Cardiac muscle cell (in vitro differentiated cells and primary cell): Measurements from ENCODE around the gene SIVA1. TPM values are rescaled to one million over a fixed set of nuclear protein-coding genes. Genes with fewer than 3 reads are reported as not detected.
A peak's percentile ranks its signal among the peaks of the same experiment; 100 is the strongest.

Source experiments
- DNase-seq, 2 donors: peaks; one replicate each; pipeline versions ENCODE4 v3.0.0 to v3.0.0-alpha.2; 2010 to 2017; ENCODE audit warnings: low read depth in 1 of 2, low spot score in 1 of 2
- H3K27ac ChIP-seq: fragments of 200-600 bp; sonication (generic); 2 replicates; pipeline ENCODE4 v1.5.1; 2016
- H3K27me3 ChIP-seq: fragments of 200-600 bp; sonication (generic); 2 replicates; pipeline ENCODE4 v1.6.0; 2016; ENCODE audit warnings: control low read depth
- H3K36me3 ChIP-seq: fragments of 200-600 bp; sonication (generic); 2 replicates; pipeline ENCODE4 v1.5.1; 2016; ENCODE audit warnings: control low read depth
- H3K4me1 ChIP-seq: fragments of 200-600 bp; sonication (generic); 2 replicates; pipeline ENCODE4 v1.8.1; 2017; ENCODE audit warnings: low read depth, mild to moderate bottlenecking, mixed run types
- H3K4me3 ChIP-seq: fragments of 200-600 bp; sonication (generic); 2 replicates; pipeline ENCODE4 v1.5.1; 2016; ENCODE audit warnings: mild to moderate bottlenecking
- H3K9me3 ChIP-seq: fragments of 200-600 bp; sonication (generic); 2 replicates; pipeline ENCODE4 v1.5.1; 2017; ENCODE audit warnings: low read depth, mild to moderate bottlenecking, control low read depth
- polyA plus RNA-seq: library from polyadenylated mRNA; unstranded; fragments of >200 nt; fragmentation: Nextera tagmentation; extraction: Ambion mirVana; gene quantifications from 2 replicates; pipeline ENCODE4 v1.2.1, GENCODE V29; 2016
- total RNA-seq: library from RNA; depleted of rRNA; stranded (reverse); fragments of >200 nt; gene quantifications from 2 replicates; pipeline ENCODE4 v1.2.3, GENCODE V29; 2016
- TF ChIP-seq, protein P1 (sequence below): IDR thresholded peaks from 2 replicates; pipeline ENCODE4 v1.5.1; 2012; ENCODE audit warnings: low read depth, mild to moderate bottlenecking, low read length

The SIVA1 gene
- total and polyA plus RNA-seq, 2 experiments from 2014 or later: 145 to 278 TPM

DNA sequence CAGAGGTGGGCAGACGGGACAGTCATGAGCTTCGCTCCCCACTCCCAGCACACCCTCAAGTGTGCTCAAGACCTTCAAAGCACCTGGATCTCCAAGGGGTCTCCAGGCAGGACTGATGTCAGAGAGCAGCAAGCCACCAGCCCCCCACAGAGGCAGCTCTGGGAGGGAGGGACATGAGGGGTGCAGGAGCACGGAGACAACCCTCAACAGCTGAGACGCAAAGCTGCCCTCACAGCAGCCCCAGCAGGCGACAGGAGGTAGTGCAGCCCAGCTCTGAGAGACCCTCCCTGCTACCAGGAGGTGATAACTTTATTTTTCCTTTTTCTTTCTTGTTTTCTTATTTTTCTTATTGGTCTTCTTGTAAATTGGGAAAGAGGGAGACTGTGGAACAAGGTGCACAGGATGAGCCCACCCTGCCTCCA is 17.9 kb downstream of the SIVA1 start:
- no peak for DNase-seq
- peak overlapping the region; percentile 53 for H3K27ac ChIP-seq
- peaks cover 22% of the 10 kb centered on the region for H3K4me1 ChIP-seq
- H3K9me3 ChIP-seq: no peaks in the 10 kb centered on the region
- H3K27me3 ChIP-seq: no peaks in the 10 kb centered on the region
- H3K4me3 ChIP-seq: no peak overlapping the region
- H3K36me3 ChIP-seq: peaks cover 21% of the 10 kb centered on the region
- TF ChIP-seq, protein P1, sequence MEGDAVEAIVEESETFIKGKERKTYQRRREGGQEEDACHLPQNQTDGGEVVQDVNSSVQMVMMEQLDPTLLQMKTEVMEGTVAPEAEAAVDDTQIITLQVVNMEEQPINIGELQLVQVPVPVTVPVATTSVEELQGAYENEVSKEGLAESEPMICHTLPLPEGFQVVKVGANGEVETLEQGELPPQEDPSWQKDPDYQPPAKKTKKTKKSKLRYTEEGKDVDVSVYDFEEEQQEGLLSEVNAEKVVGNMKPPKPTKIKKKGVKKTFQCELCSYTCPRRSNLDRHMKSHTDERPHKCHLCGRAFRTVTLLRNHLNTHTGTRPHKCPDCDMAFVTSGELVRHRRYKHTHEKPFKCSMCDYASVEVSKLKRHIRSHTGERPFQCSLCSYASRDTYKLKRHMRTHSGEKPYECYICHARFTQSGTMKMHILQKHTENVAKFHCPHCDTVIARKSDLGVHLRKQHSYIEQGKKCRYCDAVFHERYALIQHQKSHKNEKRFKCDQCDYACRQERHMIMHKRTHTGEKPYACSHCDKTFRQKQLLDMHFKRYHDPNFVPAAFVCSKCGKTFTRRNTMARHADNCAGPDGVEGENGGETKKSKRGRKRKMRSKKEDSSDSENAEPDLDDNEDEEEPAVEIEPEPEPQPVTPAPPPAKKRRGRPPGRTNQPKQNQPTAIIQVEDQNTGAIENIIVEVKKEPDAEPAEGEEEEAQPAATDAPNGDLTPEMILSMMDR: peak; percentile 57

DNA sequence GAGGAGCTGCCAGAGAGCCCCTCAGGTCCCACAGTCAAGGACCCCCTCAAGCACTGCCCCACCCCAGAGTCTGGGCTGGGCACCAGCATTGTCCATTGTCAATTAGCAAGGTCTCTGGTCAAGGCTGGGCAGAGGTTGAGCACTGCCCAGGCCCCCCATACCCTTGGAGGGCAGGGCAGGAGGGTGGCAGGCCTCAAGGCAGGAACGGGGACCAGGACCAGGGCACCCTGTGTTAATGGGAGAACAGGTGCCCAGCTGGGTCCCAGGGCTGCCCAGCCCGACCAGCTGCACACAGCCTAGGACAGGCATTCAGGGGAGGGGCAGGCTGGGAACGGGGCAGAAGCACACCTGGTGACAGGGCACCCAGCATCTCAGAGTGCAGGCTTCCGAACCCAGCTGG is 18.4 kb downstream of the SIVA1 start:
- H3K27me3 ChIP-seq: no peaks in the 10 kb centered on the region
- no peak overlapping the region for H3K4me3 ChIP-seq
- no peak for DNase-seq
- no peak overlapping the region for H3K27ac ChIP-seq
- peaks cover 23% of the 10 kb centered on the region for H3K36me3 ChIP-seq
- peaks cover 22% of the 10 kb centered on the region for H3K4me1 ChIP-seq
- H3K9me3 ChIP-seq: no peaks in the 10 kb centered on the region
- TF ChIP-seq, protein P1: no peak

DNA sequence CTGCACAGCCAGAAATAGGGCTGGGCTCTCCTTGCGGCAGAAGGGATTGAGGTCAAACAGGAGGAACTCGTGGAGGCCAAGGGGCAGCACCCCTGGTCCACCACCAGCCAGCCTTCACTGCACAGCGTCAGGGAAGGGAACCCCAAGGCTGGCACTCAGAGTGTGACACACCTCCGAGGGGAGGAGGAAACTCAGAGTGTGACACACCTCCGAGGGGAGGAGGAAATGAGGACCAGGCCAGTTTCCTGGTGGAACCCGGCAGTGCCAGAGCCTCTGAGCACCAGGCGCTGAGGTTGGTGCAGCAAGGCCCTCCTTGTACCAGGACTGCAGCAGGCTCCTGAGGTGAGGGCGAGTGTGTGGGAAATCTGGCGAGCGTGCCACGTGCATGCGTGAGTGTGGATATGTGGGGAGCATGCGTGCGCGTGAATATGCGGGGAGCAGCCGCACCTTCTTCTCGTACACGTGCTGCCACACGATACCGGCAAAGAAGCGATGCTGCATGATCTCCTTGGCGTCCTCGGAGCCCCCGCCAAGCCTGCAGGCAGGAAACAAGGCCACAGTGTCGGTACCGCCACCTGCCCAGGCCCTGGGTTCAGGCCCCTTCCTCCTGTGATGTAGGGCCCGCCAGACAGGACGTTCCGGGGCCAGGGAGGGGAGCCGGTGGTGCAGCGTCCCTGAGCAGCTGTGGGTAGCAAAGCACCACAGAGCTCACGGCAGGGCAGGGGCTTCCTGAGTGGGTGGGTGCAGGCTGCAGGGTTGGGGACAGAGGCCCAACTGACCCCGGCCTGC is 19.2 kb downstream of the SIVA1 start:
- H3K4me3 ChIP-seq: no peak overlapping the region
- TF ChIP-seq, protein P1: no peak
- H3K4me1 ChIP-seq: peaks cover 22% of the 10 kb centered on the region
- no peak overlapping the region for H3K27ac ChIP-seq
- no peak for DNase-seq
- H3K36me3 ChIP-seq: peaks cover 26% of the 10 kb centered on the region
- no peaks in the 10 kb centered on the region for H3K27me3 ChIP-seq
- H3K9me3 ChIP-seq: no peaks in the 10 kb centered on the region

DNA sequence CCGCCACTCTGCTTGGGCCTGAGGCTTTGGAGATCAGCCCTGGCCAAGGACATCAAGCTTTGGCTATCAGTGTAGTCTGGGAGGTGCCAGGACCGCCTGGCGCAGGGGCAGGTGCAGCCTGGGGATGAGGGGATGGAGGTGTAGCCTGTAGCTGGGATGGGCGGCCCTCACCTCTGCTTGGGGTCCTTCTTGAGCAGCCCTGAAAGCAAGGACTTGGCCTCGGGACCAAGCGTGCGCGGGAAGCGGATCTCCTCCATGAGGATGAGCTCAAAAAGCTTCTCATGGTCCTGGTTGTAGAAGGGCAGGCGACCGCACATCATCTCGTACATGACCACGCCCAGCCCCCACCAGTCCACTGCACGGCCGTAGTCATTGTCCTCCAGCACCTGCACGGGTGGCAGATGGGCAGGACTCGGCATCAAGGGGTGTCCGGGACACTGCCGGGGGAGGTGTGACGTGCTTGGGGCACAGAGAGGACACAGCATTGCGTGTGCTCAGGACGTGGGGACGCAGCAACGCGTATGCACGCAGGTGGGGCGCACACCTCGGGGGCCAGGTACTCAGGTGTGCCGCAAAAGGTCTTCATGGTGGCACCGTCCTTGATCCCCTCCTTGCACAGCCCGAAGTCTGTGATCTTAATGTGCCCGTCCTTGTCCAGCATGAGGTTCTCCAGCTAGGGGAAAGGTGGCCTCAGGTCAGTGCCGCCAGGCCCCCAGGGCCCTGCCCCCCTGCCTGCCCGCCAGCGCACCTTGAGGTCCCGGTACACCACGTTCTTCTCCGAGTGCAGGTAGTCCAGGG is 20.0 kb downstream of the SIVA1 start:
- DNase-seq: no peak

More for the DNA sequence above, 20.0 kb downstream of the SIVA1 start:
- TF ChIP-seq, protein P1: no peak
- H3K9me3 ChIP-seq: no peaks in the 10 kb centered on the region
- no peak overlapping the region for H3K4me3 ChIP-seq
- H3K4me1 ChIP-seq: peaks cover 25% of the 10 kb centered on the region
- peaks cover 26% of the 10 kb centered on the region for H3K36me3 ChIP-seq
- H3K27ac ChIP-seq: peak overlapping the region; percentile 17
- H3K27me3 ChIP-seq: no peaks in the 10 kb centered on the region
